Activated CD8-positive, alpha-beta memory T cell treated with anti-CD3 and anti-CD28 coated beads for 1 hour (primary cell): ENCODE measurements around the gene PRKAR2B.
"Not testable (repeated sequence)": the region's sequence is repeated elsewhere in the genome, so short reads cannot be mapped to it uniquely, and the experiment has no call there.

Experiments used
- DNase-seq, 2 donors: peaks; one replicate each; pipeline ENCODE4 v3.0.0-alpha.2; 2020; ENCODE audit warnings: low read depth in 1 of 2; ENCODE audit errors: extremely low read depth in 1 of 2

Gene PRKAR2B

DNA sequence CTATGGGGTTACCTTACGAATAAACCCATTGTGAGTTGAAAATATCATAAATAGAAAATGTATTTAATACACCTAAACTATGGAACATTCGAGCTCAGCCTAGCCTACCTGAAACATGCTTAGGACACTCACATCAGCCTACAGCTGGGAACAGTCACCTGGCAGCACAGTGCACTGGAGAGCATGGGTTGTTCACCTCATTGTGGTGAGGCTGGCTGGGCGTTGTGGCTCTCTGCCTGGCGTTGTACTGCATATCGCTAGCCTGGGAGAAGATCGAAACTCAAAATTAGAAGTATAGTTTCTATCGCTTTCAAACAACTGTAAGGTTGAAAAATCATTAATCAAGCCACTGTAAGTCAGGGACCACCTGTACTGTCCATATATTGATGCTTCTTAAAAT, 107.0 kb downstream of the PRKAR2B start:
- DNase-seq = no peak

DNA sequence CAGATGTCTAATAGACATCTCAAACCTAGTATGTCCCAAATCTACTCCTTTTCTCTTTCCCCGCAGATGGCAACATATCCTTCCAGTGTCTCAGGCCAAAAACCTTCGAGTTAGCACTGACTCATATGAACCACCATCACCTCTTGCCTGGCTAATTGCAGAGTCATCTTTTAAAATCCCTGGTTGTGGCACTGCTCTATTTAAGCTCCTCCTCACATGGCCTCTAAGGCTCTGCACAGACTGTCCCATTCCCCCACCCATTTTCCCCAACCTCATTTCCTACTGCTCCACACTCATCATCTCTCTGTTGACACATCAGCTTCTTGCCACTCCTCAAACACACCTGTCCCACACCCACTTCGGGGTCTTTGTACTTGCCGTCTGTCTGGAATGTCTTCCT, 107.5 kb downstream of the PRKAR2B start:
- DNase-seq = no peak

DNA sequence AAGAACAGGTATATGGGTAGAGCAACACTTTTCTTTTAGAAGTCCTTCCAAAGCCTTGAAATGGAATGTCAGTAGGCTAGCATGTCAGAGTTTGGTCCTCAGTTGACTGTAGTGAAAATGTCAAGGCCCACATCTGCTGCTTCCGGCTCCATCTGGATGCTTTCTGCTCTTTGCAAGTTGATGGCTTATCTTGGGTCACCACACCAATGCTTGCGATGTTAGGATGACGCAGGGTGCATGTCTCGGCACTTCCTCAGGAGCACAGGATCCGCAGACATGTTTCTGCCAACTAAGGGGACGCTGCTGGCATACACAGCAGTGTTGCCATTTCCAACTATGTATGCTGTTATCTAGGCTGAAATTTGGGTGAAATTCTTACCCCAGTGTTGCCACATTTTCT, 110.3 kb downstream of the PRKAR2B start:
- no peak for DNase-seq

DNA sequence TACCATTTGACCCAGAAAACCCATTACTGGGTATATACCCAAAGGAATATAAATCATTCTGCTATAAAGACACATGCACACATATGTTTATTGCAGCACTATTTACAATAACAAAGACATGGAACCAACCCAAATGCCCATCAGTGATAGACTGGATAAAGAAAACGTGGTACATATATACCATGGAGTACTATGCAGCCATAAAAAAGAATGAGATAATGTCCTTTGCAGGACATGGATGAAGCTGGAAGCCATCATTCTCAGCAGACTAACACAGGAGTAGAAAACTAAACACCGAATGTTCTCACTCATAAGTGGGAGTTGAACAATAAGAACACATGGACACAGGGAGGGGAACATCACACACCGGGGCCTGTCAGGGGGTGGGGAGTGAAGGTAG, 111.2 kb downstream of the PRKAR2B start:
- DNase-seq = not testable (repeated sequence)

DNA sequence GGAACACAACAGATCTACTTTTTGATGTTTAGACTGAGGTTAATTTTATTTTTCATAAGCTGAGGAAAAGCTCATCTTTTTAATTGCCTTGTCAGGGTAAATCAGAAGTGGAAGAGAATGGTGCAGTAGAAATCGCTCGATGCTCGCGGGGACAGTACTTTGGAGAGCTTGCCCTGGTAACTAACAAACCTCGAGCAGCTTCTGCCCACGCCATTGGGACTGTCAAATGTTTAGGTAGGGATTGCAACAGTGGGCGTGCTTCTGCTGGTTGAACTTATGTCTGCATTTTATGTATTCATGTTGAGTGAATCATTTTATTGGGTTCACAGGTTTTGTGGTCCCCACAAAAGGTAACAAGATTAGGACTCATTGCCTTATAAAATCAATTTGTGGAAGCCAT, 112.6 kb downstream of the PRKAR2B start:
- no peak for DNase-seq

DNA sequence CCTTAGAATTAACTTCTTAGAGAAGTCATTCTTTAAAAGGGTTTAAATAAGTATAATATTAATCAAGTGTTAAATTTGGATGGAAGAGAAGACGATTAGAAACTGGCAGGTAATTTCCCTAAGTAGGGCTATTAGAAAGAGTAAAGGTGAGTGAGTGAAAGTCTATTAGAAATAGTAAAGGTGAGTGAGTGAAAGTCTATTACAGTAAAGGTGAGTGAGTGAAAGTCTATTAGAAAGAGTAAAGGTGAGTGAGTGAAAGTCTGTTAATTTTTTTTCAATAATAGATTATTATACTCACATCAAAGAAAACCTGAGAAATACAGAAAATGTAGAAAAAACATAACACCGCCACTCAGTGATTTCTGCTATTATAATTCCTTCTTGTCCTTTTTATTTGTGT, 113.5 kb downstream of the PRKAR2B start:
- DNase-seq = no peak

DNA sequence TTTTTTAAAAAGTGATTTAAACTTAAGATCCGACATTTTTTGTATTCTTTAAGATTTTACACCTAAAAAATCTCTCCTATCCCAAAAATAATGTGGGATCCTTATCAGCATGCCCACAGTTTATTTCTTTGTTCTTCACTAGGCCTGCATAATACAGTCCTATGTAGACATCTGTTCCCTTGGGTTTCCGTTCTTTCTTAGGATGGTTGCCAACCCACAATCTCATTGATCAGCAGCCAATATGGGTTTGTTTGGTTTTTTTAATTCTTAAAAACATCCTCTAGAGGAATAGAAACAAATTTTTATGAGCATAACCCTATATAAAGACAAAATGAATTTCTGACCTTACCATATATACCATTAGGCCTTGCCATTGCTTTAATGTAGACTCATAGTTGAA, 115.9 kb downstream of the PRKAR2B start:
- no peak for DNase-seq

DNA sequence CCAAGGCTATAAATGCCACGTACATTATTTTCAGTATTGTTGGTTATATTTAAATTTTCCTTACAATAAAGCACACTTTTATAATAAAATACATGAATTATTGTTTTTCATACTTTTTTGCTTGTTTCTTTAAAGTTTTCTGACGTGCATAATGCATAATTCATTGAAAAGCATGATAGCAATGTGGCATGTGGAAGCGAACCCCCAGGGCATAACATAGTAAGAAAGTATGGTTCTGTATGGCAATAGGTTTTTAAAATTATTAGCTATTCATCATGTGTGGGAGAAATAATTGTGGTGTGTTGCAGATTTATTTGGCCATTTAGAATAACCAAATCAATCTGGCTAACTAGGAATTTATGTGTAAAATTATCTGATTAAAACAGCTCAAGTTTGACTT, 116.9 kb downstream of the PRKAR2B start:
- DNase-seq = no peak

DNA sequence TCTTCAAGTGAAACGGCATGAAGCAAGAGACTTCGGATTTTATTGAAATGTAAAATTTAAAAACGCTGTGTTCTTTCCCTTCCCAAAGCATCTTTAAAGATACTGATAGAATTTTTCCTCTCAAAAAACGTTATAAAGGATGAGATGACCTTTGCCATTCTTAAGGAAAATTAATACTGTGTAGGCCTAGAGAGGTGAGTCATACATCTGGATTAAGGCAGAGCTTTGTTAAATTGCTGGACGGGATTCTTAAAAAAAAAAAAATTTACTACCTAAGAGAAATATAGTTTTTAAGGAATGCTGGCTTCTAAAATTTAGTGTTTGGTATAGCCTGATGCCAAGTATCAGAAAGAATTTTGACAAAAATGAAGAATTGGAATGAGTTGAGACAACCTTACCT, 118.0 kb downstream of the PRKAR2B start:
- no peak for DNase-seq

DNA sequence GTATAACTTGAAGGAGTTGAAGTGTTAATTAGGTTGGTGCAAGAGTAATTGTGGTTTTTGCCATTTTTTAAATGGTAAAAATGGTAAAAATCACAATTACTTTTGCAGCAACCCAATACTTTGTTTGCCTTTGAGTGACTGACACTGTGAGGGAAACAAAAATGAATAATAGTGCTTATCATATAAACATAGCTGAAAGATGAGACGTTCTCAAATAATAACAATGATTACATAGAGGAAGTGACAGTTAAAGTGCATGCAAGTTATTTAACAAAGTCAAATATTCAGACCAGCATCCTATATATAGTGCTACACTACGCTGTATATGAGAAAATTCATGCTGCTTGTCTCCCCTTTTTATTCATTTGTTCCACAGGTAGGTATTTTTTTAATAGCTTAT, 119.6 kb downstream of the PRKAR2B start:
- DNase-seq = no peak

DNA sequence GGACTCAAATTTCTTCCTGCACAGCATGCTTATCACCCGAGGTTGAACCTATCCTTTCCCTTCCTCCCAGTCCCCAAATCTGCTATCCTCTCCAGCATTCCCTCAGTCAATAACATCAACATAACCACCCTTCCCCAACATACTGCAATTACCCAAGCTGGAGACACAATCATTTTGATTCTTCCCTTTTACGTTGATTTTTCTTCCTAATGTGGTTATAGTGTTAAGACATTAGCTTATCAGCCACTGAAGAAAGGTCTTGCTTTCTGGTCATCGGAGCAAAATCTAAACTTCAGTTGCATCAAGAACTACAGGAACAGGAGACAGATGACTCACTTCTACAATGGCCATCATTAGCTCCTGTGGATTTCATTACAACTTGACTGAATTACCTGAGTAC, 120.8 kb downstream of the PRKAR2B start:
- no peak for DNase-seq

DNA sequence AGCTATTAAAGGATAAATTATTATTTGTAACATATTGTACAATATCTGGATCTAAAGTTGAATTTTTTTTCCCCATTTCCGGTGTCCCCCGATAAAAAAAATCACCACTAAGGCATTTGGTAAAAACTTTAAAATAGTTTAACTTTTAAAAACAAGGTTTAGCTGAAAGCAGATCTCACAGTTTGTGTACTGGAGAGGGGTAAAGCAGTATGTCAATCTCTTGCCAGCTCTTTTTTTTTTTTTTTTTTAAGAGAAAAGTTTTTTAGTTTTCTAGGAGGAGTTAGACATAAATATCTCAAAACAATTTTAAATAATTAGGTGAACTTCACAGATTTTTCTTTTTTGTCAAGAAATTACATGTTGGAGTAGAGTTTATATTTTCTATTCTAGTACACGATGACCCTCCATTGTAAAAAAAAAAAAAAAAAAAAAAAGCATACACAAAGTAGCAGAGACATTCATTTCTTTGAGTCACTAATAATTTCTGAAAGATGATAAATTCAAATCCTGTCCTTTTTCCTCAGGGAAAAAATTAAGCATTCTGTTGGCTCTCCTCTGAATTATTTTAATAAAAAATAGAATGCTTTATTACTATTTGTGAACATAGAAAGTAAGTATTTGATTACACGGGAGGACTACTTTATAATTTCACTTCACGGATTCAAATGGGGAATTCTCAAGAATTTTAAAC, 122.4 kb downstream of the PRKAR2B start:
- no peak for DNase-seq

DNA sequence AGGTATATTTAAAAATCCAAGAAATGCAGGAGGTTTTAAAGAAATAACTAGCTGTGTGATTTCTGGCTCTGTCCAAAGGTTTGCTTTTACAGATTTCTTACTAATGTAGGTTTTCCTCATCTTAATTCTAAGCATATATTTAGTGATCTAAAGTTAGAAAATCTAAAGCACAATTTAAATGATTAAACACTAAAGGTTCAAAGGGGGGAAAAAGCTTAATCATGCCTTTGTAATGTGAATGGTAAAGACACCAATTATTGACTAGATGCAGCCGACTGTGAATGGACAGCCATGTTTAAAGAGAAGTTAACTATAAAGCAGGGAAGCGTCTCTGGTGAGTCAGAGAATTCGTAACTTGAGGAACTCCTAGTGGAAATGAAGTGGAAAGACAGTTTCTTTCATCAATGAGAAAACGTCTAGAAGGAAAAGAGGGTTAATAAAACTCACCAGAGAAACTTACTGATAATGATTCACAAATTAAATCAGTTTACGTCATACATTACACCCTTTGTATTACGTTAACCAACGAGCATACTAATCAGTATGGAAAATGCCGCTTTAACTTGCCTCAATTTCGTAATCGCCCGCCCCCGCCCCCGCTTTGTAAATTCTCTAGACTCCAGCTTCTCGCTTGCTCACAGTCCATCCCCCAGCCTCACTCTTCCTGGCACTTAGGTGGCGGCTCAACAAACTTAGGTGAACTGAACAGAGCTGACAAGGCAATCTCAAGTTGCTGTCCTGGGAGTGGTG, 123.2 kb downstream of the PRKAR2B start:
- DNase-seq = peak; percentile 38 to 56

DNA sequence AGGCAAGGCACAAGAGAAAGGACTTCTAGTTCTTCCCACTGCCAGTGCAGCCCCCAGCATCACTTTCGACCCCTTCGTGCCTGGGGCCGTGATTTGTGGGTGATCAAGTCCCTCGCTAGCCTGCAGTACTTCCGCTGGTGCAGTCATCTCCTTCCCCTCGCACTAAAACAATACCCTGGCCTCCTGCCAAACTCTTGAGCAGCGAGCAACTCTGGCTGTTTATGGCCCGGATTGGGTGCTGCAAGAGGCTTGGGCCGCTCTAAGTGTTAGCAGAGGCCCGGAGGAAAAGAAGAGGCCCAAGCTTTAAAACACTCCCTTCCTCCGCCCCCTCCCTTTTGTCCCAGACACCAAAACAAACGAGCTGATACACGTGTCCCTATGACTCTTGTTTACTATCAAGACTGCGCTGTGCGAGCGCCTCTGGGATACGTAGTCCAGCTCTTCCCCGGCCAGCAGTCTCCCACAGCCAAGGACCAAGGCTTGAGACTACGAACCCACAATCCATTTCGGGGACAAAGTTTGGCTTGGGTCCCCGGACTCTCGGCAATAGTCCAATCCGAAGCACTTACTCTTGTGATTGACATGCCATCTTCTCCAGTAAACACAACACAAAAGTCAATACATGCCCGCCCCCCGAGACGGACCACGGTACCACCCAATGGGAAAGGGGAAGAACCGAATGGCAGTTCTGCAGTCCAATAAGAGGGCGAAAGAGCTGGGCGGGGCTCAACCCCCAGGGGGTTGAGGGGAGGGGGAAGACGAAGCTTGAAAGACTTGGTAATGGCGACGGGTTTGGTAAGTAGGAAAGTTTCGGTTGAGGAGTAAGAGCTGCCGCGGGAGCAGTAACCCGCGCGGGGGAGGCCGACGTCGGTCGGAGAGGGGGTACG, 124.0 kb downstream of the PRKAR2B start, which contains the start of gene HBP1:
HBP1 (plus strand) TSS at position 771 of the 887 bp plus-strand sequence. CDS start 10,891 bp downstream, outside the sequence.
- peak; percentile 88 to 92 for DNase-seq

DNA sequence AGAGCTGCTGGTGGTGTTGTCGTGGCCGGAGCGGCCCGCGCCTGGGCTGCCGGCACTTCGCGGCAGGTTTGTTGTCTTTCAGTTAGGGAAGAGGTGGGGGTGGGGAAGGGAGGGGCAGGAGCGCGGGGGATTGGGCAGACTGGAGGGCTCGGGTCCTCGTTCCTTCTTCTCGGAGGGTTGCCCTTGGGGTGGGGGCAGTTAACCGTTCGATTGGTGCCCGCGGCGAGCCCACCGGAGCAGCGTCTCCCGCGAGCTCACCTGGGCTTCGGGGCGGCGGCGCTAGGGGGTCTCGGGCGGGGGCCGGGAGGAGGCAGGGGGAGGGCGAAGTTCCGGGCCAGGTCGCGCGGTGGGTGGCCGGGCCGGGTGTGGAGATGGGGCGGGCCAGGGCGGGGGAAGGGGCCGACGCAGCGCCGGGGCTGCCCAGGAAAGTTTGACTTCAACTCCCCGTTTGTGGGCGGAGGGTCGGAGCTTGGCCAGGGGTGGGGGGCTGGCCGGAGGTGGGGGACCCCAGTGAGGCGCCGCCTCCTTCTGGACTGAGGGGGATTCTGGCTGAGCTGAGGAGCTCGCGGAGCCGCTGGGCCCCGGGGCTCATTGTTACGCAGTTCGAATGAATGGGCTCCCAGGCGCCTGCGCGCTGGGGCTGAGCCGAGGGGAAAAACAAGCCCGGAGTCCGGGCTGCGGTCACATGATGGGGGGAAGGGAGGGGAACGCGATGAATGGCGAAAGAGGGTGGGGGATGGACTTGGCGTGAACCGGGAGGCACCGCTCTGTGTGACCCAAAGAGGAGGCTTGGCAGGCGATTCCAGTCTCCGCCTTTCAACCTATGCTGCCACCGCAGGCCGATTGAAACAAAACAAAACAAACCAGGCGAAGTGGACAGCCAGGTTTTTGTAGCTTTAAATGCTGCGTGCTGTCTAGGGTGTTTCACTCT, 124.9 kb downstream of the PRKAR2B start:
- DNase-seq = peak; percentile 53 to 68

DNA sequence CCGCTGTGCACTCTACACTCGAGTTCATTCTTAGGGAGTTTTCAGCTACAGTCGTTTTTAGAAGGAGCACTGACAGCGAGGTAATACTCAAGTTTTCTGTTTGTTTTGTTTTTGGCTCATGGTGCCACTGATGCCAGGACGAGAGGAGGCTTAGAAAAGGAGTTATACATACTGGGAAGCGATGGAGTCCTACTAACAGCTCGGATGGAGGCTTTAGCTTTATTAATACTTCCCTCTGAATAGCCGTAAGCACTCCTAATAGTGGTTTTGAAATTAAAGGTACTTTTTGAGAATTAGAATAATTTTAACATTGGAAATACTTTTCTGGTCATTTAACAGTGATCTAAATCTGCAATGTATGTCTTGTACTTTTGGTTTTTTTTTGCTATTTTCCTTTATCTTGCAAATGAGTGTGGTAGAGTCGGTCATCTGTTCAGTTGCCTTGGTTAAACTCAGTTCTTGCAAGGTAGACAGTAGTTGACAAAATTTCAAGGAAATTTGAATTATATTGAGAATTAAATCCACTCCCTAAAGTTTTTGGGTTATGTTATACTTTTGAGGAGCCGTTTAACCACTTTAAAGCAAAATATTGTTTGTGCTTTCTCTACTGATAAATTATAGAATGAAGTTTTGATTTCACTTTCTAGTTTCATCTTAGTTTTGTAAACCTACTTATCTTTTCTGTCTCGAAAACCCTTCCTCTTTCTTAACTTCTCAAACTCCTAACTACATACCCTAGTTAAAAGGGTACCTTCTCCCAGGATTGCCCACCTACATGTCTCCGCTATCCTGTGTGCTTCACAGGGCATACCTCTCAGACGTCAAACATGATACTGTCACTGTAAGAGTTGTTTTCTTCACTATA, 125.8 kb downstream of the PRKAR2B start:
- no peak for DNase-seq

DNA sequence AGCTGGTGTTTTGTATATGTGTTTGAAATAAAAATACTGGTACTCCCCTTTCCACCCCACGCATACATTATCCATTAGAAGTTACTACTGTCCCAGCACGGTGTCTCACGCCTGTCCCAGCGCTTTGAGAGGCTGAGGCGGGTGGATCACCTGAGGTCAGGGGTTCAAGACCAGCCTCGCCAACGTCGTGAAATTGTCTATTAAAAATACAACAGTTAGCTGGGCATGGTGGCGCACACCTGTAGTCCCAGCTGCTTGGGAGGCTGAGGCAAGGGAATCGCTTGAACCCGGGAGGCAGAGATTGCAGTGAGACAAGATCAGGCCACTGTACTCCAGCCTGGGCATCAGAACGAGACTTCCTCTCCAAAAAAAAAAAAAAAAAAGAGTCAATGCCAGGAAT, 127.0 kb downstream of the PRKAR2B start:
- no peak for DNase-seq

DNA sequence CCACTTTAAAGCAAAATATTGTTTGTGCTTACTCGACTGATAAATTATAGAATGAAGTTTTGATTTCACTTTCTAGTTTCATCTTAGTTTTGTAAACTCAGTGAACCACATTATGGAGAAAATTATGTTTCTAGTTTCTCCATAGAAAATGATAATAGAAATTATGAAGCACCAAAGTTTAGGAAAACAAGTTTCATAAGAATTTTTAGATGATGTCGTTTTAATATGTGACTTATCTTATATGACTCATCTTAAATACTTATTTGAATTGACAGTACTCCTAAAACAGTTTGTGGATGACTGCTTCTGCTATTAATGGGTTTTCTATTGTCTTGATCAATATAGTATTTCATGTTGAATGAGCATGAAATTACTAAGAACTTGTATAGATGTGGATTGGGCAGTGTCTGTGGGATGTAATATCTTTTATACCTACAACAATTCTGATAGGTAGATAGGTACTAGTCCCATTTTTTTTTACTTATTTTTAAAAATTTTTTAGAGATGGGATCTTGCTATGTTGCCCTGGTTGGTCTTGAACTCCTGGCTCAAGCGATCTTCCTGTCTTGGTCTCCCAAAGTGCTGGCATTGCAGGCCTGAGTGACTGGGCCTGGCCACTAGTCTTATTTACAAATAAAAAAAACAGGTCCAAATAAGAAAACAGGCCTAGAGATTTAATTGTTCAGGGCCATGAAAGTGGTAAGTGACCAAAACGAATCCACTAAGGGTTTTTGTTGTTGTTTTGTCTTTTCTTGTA, 127.9 kb downstream of the PRKAR2B start:
- no peak for DNase-seq

DNA sequence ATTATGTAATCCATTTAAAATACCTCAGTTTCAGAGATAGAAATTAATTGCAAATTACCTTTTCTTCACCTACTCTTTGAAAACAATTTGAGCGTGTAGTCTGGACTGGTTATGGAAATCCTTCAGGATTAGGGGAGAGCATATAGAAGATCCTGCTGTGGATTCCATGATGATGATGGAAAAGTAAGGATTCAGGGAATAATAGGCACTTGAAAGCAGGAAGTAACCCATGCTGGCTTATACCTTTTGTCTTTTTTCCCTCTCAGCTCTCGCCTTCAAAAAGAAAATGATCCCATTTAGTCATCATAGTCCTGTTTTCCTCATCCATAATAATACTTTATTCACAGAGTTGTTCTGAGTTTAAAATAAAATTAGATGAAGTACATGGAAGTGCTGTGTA, 128.7 kb downstream of the PRKAR2B start:
- no peak for DNase-seq
